GM12878 (cell line): ENCODE measurements around the gene ZNF710.

ENCODE experiments used
- BCL11A ChIP-seq: IDR thresholded peaks from 2 replicates; pipeline ENCODE4 v1.6.1; 2011; ENCODE audit warnings: low read depth, low read length
- BHLHE40 ChIP-seq, 2 experiments: fragments of 450-650 bp in 1 of 2; IDR thresholded peaks; 2 replicates each; pipeline ENCODE4 v1.6.1; 2011 to 2017; ENCODE audit warnings: low read depth in 2 of 2, borderline replicate concordance in 1 of 2, improper control_type of control experiment in 1 of 2, low read length in 1 of 2, mild to moderate bottlenecking in 1 of 2
- EZH2 ChIP-seq: IDR thresholded peaks from 2 replicates; pipeline ENCODE4 v1.6.1; 2012; ENCODE audit warnings: low read depth, mild to moderate bottlenecking, control low read depth, inconsistent platforms, low read length, borderline replicate concordance; ENCODE audit not compliant: control insufficient read depth
- FOS ChIP-seq: IDR thresholded peaks from 3 replicates; pipeline ENCODE4 v1.6.1; 2011; ENCODE audit warnings: borderline replicate concordance; ENCODE audit not compliant: insufficient read length; ENCODE audit errors: extremely low read depth
- MXI1 ChIP-seq: fragments of 150-350 bp; IDR thresholded peaks from 2 replicates; pipeline ENCODE4 v1.6.1; 2011; ENCODE audit warnings: low read depth, mild to moderate bottlenecking, inconsistent platforms, low read length, improper control_type of control experiment
- PAX8 ChIP-seq: fragments of 450-650 bp; IDR thresholded peaks from 2 replicates; pipeline ENCODE4 v1.6.1; 2017; ENCODE audit warnings: mild to moderate bottlenecking, moderate library complexity
- POLR2A ChIP-seq: IDR thresholded peaks from 2 replicates; pipeline ENCODE4 v1.6.1; 2011; ENCODE audit warnings: low read depth, mild to moderate bottlenecking, low read length
- RBBP5 ChIP-seq: fragments of 200-600 bp; sonication (generic); conservative IDR thresholded peaks from 2 replicates; pipeline ENCODE4 v1.6.1; 2016
- RFX5 ChIP-seq: IDR thresholded peaks from 2 replicates; pipeline ENCODE4 v1.6.1; 2011; ENCODE audit warnings: low read depth, low read length, improper control_type of control experiment
- SMC3 ChIP-seq: IDR thresholded peaks from 2 replicates; pipeline ENCODE4 v1.6.1; 2011; ENCODE audit warnings: low read length, improper control_type of control experiment, borderline replicate concordance
- SREBF2 ChIP-seq: IDR thresholded peaks from 2 replicates; pipeline ENCODE4 v1.6.1; 2012; ENCODE audit warnings: mild to moderate bottlenecking, low read length
- SRF ChIP-seq, 2 experiments: IDR thresholded peaks; 2 replicates each; pipeline ENCODE4 v1.6.1; 2011; ENCODE audit warnings: low read depth in 2 of 2, low read length in 2 of 2, mild to moderate bottlenecking in 1 of 2, moderate library complexity in 1 of 2
- TF ChIP-seq, protein P1 (sequence below): fragments of 450-650 bp; IDR thresholded peaks from 2 replicates; pipeline ENCODE4 v1.6.1; 2017; ENCODE audit warnings: mild to moderate bottlenecking, moderate library complexity
- TF ChIP-seq, protein P2 (sequence below), 3 experiments: IDR thresholded peaks in 2 of 3; conservative IDR thresholded peaks in 1 of 3; 2 replicates each; pipeline ENCODE4 v1.5.1; 2011; ENCODE audit warnings: low read depth in 3 of 3, low read length in 3 of 3, mild to moderate bottlenecking in 3 of 3, control low read depth in 2 of 3, moderate library complexity in 2 of 3, inconsistent platforms in 1 of 3, mixed read lengths in 1 of 3; ENCODE audit not compliant: control insufficient read depth in 2 of 3, insufficient read depth in 1 of 3; ENCODE audit errors: extremely low read depth in 1 of 3

DNA sequence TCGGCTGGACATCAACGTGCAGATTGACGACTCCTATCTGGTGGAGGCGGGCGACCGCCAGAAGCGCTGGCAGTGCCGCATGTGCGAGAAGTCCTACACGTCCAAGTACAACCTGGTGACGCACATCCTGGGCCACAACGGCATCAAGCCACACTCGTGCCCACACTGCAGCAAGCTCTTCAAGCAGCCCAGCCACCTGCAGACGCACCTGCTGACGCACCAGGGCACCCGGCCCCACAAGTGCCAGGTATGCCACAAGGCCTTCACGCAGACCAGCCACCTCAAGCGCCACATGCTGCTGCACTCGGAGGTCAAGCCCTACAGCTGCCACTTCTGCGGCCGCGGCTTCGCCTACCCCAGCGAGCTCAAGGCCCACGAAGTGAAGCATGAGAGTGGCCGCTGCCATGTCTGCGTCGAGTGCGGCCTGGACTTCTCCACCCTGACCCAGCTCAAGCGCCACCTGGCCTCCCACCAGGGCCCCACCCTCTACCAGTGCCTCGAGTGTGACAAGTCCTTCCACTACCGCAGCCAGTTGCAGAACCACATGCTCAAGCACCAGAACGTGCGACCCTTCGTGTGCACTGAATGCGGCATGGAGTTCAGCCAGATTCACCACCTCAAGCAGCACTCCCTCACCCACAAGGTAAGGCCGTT, 67.0 kb downstream of the ZNF710 start:
- TF ChIP-seq SRF (IDR thresholded peaks at IDR 0.05; ENCODE audit: low read depth in 2 of 2, low read length in 2 of 2) (no peak), SMC3 (no peak), SREBF2 (no peak), BHLHE40 (IDR thresholded peaks at IDR 0.05; ENCODE audit: borderline replicate concordance in 1 of 2, low read depth in 2 of 2, low read length in 1 of 2) (no peak), BCL11A (no peak), PAX8 (no peak), MXI1 (no peak), FOS (no peak), POLR2A (no peak), RBBP5 (no peak), RFX5 (no peak), EZH2 (no peak)
- TF ChIP-seq, protein P1, sequence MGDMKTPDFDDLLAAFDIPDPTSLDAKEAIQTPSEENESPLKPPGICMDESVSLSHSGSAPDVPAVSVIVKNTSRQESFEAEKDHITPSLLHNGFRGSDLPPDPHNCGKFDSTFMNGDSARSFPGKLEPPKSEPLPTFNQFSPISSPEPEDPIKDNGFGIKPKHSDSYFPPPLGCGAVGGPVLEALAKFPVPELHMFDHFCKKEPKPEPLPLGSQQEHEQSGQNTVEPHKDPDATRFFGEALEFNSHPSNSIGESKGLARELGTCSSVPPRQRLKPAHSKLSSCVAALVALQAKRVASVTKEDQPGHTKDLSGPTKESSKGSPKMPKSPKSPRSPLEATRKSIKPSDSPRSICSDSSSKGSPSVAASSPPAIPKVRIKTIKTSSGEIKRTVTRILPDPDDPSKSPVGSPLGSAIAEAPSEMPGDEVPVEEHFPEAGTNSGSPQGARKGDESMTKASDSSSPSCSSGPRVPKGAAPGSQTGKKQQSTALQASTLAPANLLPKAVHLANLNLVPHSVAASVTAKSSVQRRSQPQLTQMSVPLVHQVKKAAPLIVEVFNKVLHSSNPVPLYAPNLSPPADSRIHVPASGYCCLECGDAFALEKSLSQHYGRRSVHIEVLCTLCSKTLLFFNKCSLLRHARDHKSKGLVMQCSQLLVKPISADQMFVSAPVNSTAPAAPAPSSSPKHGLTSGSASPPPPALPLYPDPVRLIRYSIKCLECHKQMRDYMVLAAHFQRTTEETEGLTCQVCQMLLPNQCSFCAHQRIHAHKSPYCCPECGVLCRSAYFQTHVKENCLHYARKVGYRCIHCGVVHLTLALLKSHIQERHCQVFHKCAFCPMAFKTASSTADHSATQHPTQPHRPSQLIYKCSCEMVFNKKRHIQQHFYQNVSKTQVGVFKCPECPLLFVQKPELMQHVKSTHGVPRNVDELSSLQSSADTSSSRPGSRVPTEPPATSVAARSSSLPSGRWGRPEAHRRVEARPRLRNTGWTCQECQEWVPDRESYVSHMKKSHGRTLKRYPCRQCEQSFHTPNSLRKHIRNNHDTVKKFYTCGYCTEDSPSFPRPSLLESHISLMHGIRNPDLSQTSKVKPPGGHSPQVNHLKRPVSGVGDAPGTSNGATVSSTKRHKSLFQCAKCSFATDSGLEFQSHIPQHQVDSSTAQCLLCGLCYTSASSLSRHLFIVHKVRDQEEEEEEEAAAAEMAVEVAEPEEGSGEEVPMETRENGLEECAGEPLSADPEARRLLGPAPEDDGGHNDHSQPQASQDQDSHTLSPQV: no peak
- TF ChIP-seq, protein P2, sequence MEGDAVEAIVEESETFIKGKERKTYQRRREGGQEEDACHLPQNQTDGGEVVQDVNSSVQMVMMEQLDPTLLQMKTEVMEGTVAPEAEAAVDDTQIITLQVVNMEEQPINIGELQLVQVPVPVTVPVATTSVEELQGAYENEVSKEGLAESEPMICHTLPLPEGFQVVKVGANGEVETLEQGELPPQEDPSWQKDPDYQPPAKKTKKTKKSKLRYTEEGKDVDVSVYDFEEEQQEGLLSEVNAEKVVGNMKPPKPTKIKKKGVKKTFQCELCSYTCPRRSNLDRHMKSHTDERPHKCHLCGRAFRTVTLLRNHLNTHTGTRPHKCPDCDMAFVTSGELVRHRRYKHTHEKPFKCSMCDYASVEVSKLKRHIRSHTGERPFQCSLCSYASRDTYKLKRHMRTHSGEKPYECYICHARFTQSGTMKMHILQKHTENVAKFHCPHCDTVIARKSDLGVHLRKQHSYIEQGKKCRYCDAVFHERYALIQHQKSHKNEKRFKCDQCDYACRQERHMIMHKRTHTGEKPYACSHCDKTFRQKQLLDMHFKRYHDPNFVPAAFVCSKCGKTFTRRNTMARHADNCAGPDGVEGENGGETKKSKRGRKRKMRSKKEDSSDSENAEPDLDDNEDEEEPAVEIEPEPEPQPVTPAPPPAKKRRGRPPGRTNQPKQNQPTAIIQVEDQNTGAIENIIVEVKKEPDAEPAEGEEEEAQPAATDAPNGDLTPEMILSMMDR (IDR thresholded peaks at IDR 0.05 in 2 of 3, conservative IDR thresholded peaks at IDR 0.05 in 1 of 3; ENCODE audit: control insufficient read depth in 2 of 3, extremely low read depth in 1 of 3, insufficient read depth in 1 of 3, low read depth in 3 of 3, low read length in 3 of 3): no peak
